PFSK-1 (cell line): ENCODE results near the gene FKBP10.

Experiments
- POLR2AphosphoS5 ChIP-seq: IDR thresholded peaks from 2 replicates; pipeline ENCODE4 v1.6.1; 2012; ENCODE audit warnings: low read depth, mild to moderate bottlenecking, control low read depth, low read length, moderate library complexity
- REST ChIP-seq, 2 experiments: IDR thresholded peaks; 2 replicates each; pipeline versions ENCODE4 v1.6.1 to v1.8.0; 2011 to 2012; ENCODE audit warnings: low read depth in 2 of 2, low read length in 2 of 2, control low read depth in 1 of 2, inconsistent platforms in 1 of 2, mild to moderate bottlenecking in 1 of 2, moderate library complexity in 1 of 2; ENCODE audit not compliant: insufficient read depth in 1 of 2
- SIN3A ChIP-seq: IDR thresholded peaks from 2 replicates; pipeline ENCODE4 v1.6.1; 2012; ENCODE audit warnings: mild to moderate bottlenecking, low read length, moderate library complexity, borderline replicate concordance; ENCODE audit not compliant: insufficient read depth
- TAF1 ChIP-seq: IDR thresholded peaks from 2 replicates; pipeline ENCODE4 v1.6.1; 2012; ENCODE audit warnings: low read length, control low read depth, borderline replicate concordance; ENCODE audit not compliant: insufficient read depth

- TF ChIP-seq REST (IDR thresholded peaks at IDR 0.05; ENCODE audit: insufficient read depth in 1 of 2, low read depth in 2 of 2, low read length in 2 of 2) (no peak), POLR2AphosphoS5 (no peak), TAF1 (no peak), SIN3A (no peak)
Observed at GRCh38 chr17:41771389-41772206, 41.2 kb upstream of the FKBP10 start.
